Fibroblast of lung (primary cell): ENCODE measurements around the gene TAF9.

Experiments
- CTCF ChIP-seq, 2 donors: IDR thresholded peaks in 1 of 2; conservative IDR thresholded peaks in 1 of 2; 1 replicate in 1 of 2; 2 replicates in 1 of 2; pipeline ENCODE4 v1.5.1; 2011 to 2012; ENCODE audit warnings: low read length in 2 of 2, control low read depth in 1 of 2, inconsistent platforms in 1 of 2, low read depth in 1 of 2, mild to moderate bottlenecking in 1 of 2
- EZH2 ChIP-seq: IDR thresholded peaks from 2 replicates; pipeline ENCODE4 v1.5.1; 2012; ENCODE audit warnings: low read length, control low read depth, mild to moderate bottlenecking; ENCODE audit errors: missing control alignments

GRCh38 chr5:69335341-69335935, 33.9 kb downstream of the TAF9 start:
- TF ChIP-seq CTCF (conservative IDR thresholded peaks at IDR 0.05 in 1 of 2, IDR thresholded peaks at IDR 0.05 in 1 of 2; ENCODE audit: low read depth in 1 of 2, low read length in 2 of 2) (no peak), EZH2 (no peak)
